ENCODE measurements around the gene TMEM207. TPM values are rescaled to one million over a fixed set of nuclear protein-coding genes. Genes with fewer than 3 reads are reported as not detected.

TMEM207 gene
- total RNA-seq, 1 donor from 2014 or later = not detected

DNA sequence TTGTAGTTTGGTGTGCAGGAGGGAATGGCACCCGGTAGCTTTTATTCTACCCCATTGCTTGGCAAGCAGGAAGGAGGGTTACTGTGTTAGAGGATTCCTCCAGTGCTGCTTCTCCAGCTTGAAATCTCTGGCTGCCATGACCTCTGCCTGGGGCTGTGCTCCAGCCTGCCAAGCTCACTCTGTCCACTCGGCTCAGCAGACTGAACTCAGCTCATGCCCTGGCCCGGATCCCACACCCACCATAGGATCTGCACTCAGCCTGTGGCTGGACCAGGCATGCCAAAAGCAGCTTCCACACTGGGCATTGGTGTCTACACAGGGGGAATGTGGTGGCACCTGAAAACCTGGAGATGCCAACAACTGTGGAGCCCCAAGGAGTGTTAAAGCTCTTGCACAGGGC lies 35.4 kb downstream of the TMEM207 start:
- no peaks in the 10 kb centered on the region for H3K36me3 Mint-ChIP-seq (ENCODE audit: low read depth)
- no peaks in the 10 kb centered on the region for H3K4me1 Mint-ChIP-seq
- no peaks in the 10 kb centered on the region for H3K9me3 Mint-ChIP-seq
- no peak overlapping the region for H3K4me3 Mint-ChIP-seq
- ChIA-PET POLR2A (no interaction called here), CTCF (no interaction called here)
- ATAC-seq (ENCODE audit: low read depth) (no peak), DNase-seq (no peak)
- no peak overlapping the region for H3K27ac Mint-ChIP-seq
- intact Hi-C loops (cut with micrococcal nuclease) = no loop called here
- H3K27me3 Mint-ChIP-seq = no peaks in the 10 kb centered on the region
- TF ChIP-seq, protein P1, sequence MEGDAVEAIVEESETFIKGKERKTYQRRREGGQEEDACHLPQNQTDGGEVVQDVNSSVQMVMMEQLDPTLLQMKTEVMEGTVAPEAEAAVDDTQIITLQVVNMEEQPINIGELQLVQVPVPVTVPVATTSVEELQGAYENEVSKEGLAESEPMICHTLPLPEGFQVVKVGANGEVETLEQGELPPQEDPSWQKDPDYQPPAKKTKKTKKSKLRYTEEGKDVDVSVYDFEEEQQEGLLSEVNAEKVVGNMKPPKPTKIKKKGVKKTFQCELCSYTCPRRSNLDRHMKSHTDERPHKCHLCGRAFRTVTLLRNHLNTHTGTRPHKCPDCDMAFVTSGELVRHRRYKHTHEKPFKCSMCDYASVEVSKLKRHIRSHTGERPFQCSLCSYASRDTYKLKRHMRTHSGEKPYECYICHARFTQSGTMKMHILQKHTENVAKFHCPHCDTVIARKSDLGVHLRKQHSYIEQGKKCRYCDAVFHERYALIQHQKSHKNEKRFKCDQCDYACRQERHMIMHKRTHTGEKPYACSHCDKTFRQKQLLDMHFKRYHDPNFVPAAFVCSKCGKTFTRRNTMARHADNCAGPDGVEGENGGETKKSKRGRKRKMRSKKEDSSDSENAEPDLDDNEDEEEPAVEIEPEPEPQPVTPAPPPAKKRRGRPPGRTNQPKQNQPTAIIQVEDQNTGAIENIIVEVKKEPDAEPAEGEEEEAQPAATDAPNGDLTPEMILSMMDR (IDR thresholded peaks at IDR 0.05) = no peak

DNA sequence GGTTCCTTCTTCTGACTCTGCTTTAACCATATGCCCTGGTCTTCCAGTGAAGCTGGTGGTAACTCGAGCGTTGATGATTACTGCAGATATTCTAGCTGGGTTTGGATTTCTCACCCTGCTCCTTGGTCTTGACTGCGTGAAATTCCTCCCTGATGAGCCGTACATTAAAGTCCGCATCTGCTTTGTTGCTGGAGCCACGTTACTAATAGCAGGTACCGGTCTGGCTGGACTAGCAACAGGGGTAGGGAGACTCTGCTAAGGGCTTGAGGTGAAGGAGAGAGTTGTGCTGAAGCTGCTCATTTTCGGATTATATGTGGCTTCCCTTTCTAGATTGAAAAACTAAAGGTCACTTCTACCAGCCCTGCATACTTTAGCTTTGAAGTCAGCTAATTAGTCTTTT lies 45.0 kb downstream of the TMEM207 start:
- CTCF ChIA-PET = no interaction called here
- TF ChIP-seq, protein P1 (IDR thresholded peaks at IDR 0.05) = no peak
- no peaks in the 10 kb centered on the region for H3K27me3 Mint-ChIP-seq
- intact Hi-C loops (cut with micrococcal nuclease) = no loop called here
- ATAC-seq (ENCODE audit: low read depth) = no peak
- H3K4me3 Mint-ChIP-seq = no peak overlapping the region
- POLR2A ChIA-PET = no interaction called here
- no peaks in the 10 kb centered on the region for H3K9me3 Mint-ChIP-seq
- H3K27ac Mint-ChIP-seq = no peak overlapping the region
- H3K4me1 Mint-ChIP-seq = no peaks in the 10 kb centered on the region
- H3K36me3 Mint-ChIP-seq (ENCODE audit: low read depth) = no peaks in the 10 kb centered on the region
- DNase-seq = no peak

DNA sequence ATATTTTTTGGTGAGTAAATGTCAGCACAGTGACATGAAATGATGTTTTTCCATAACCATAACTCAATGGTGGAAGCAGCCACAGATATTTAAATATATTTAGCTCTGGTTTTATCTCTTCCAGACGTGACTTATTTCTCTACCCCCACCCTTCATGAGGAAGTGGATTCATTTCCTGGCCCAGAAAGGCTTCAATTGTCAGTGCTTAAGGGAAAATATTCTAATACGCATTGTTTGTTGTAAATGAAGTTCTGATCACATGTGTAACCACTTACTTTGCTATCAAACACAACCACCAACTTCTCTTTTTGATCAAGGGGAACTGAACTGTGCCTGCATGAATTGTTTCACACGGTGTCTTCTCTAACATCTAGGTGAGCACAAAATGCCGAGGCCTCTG lies 47.7 kb downstream of the TMEM207 start:
- intact Hi-C loops (cut with micrococcal nuclease) = no loop called here
- Mint-ChIP-seq H3K9me3 (no peaks in the 10 kb centered on the region), H3K27me3 (no peaks in the 10 kb centered on the region), H3K4me3 (no peak overlapping the region), H3K36me3 (ENCODE audit: low read depth) (no peaks in the 10 kb centered on the region), H3K27ac (no peak overlapping the region), H3K4me1 (no peaks in the 10 kb centered on the region)
- DNase-seq = no peak
- ATAC-seq (ENCODE audit: low read depth) = no peak
- TF ChIP-seq, protein P1 (IDR thresholded peaks at IDR 0.05) = no peak
- POLR2A ChIA-PET = no interaction called here
- CTCF ChIA-PET = no interaction called here

DNA sequence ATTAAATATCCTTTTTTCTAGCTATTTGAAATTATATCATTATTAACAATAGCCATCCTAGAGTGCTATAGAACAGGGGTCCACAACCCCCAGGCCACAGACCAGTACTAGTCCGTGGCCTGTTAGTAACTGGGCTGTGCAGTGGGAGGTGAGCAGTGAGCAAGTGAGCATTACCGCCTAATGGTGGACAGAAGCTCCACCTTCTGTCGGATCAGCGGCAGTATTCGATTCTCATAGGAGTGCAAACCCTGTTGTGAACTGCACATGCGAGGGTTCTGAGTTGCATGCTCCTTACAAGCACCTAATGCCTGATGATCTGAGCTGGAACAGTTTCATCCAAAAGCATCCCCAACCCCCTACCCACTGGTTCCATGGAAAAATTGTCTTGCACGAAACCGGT lies 50.0 kb downstream of the TMEM207 start:
- H3K36me3 Mint-ChIP-seq (ENCODE audit: low read depth) = no peaks in the 10 kb centered on the region
- ATAC-seq (ENCODE audit: low read depth) (no peak), DNase-seq (no peak)
- TF ChIP-seq, protein P1 (IDR thresholded peaks at IDR 0.05) = no peak
- no peaks in the 10 kb centered on the region for H3K9me3 Mint-ChIP-seq
- intact Hi-C loops (cut with micrococcal nuclease) = no loop called here
- no peaks in the 10 kb centered on the region for H3K4me1 Mint-ChIP-seq
- no peaks in the 10 kb centered on the region for H3K27me3 Mint-ChIP-seq
- H3K4me3 Mint-ChIP-seq = no peak overlapping the region
- POLR2A ChIA-PET = no interaction called here
- CTCF ChIA-PET = no interaction called here
- no peak overlapping the region for H3K27ac Mint-ChIP-seq

DNA sequence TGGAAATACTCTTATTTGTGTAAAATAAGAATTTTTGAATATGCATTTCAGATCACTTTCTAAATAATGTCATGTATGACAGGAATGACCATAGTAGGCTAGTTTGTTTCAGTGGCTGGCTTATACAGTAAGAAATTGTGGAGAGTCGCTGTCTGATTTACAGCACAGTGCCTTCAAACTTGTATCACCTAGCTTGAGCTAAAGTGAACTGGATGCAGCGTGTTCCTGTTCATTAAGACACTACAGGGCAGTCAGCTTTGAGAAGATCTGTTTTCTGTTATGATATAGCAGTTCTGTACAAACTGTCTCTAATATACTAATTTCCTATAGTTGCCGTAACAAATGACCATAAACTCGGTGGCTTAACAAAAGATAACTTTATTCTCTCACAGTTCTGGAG lies 51.8 kb downstream of the TMEM207 start:
- no peak for ATAC-seq (ENCODE audit: low read depth)
- no peaks in the 10 kb centered on the region for H3K4me1 Mint-ChIP-seq
- H3K27ac Mint-ChIP-seq = no peak overlapping the region
- no peaks in the 10 kb centered on the region for H3K36me3 Mint-ChIP-seq (ENCODE audit: low read depth)
- ChIA-PET POLR2A (no interaction called here), CTCF (no interaction called here)
- no peaks in the 10 kb centered on the region for H3K9me3 Mint-ChIP-seq
- DNase-seq = no peak
- TF ChIP-seq, protein P1 (IDR thresholded peaks at IDR 0.05) = no peak
- H3K4me3 Mint-ChIP-seq = no peak overlapping the region
- H3K27me3 Mint-ChIP-seq = no peaks in the 10 kb centered on the region
- intact Hi-C loops (cut with micrococcal nuclease) = no loop called here
